TTC549 (cell line): ENCODE data around the gene FAM193B.

ENCODE experiments used
- FAIRE-seq: peaks from 2 replicates; lab custom pipeline; 2012; peaks lifted over from hg19 to GRCh38; lab: Jason Lieb, UNC

FAM193B gene

GRCh38 chr5:177484902-177485549 is 69.3 kb downstream of the FAM193B start:
- no peak for FAIRE-seq

GRCh38 chr5:177483994-177484901 is 70.1 kb downstream of the FAM193B start:
- FAIRE-seq = no peak

DNA sequence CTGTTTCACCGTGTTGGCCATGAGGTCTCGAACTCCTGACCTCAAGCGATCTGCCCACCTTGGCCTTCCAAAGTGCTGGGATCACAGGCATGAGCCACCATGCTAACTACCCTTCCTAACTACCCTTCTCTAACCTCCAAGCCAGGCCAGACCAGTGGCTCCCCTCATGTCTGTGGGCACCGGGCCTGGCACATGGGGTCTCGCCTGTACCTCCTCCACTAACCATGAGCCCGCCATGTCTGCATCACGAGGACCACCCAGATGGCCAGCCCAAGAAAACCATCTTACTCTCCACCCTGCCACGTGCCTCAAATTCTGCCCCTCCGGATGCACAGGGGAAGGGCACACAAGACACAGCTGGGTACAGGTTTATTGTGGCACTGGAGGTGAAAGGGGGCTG is 71.3 kb downstream of the FAM193B start:
- FAIRE-seq = no peak

GRCh38 chr5:177482359-177482795 is 72.0 kb downstream of the FAM193B start:
- FAIRE-seq = no peak

GRCh38 chr5:177479774-177480173 is 74.6 kb downstream of the FAM193B start:
- no peak for FAIRE-seq

DNA sequence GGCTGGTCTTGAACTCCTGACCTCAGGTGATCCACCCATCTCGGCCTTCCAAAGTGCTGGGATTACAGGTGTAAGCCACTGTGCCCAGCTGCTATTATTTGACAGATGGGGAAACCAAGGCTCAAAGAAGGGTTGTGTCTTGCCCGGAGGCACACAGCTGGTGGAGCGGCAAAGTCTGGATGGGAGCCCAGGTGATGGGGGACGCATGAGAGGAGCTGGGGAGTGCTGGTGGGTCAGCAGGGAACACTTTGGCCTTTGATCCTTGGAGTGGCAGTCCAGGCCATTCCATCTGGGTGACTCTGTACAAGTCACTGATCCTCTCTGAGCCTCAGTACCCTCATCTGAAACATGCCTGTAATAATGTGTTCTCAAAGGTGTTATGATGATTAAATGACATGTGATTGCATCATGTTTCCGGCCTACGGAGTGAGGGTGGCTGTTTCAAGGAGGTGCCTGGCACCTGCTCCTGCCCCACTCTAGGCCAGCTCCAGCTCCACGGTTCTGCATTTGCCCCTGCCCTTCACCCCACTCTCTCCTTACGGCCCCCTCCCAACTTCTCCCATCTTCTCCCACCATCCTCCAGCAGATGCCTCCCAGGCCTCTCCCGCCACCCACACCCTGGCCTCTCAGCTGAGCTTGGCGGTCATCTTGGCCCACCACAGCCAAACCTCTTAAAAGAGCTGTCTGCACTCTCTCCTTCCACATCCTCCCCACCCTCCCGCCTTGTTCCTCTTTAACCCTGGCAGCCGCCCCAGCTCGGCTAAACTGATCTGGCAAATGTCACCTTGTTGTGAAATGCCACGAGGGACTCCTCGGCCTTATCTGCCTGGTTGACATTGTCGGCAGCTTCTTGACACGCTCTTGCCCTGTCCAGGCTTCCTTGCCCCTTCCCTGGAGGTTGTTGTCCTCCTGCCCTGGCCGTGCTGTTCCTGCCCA is 75.4 kb downstream of the FAM193B start:
- FAIRE-seq = no peak

GRCh38 chr5:177477701-177478477 is 76.5 kb downstream of the FAM193B start:
- FAIRE-seq = no peak

- FAIRE-seq = no peak
Measured at GRCh38 chr5:177476531-177477233, 77.7 kb downstream of the FAM193B start.

DNA sequence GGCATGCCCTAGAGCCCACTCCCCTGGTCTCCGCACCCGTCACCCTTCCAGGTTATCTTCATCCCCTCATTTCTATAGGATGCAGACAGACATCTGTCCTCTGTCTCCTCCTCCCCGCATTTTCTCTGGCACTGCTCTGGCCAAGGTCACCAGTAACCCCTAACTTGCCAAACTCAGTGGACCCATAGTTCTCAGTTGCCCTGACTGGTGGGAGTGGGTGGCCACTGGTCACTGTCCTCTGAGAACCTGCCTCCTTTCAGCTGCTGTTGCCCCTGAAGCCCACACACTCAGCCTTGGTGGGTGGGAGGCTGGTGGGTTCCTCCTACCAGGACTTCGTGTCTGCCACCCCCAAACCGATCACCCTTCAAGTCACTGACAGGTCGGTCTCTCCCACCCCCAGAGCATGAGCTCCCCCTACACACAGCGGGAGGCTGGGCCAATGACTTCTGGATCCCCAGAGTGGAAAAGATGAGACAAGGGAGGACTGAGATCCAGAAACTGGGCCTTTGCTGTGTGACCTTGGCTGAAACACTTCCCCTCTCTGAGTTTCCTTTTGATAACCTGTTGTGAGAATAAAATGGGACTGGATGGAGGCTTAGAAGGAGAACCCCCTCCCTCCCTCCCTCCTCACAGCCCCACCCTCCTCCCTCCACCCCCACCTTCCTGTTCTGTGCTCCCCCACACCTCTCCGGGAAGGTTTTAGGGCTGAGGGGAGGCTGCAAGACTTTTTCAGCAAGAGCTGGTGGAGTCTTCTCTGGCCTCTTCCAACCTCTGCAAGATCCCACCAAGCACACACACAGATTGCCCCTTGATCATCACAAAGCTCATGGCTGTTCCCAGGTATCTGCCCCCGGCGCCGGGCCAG is 78.6 kb downstream of the FAM193B start:
- FAIRE-seq = no peak

GRCh38 chr5:177474846-177475562 is 79.4 kb downstream of the FAM193B start:
- FAIRE-seq = no peak

DNA sequence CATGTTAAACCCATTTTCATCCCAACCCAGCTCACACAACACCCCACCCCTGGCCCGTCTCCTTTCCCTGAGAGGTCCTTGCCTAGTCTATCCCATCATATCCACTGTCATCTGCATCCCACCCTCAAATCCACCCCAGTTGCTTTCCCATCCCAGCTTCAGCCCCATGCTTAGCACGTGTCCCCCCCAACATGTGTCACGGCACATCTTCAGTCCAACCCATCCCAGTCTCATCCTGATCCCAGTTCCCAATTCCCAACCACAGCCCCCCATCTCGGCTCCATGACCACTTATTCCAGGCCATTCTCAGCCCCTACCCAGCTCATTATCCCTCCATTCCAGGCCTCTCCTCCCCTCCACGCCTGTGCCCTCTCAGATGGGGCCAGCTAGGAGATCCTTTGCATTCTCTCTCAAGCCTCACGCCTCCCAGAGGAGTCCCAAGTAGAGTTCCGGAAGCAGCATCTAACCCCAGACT is 80.3 kb downstream of the FAM193B start:
- no peak for FAIRE-seq

GRCh38 chr5:177473443-177474001 is 80.8 kb downstream of the FAM193B start, which contains the start of gene DBN1:
DBN1 (minus strand) TSS chr5:177473634; CDS start chr5:177473521, 113 bp downstream.
- no peak for FAIRE-seq

DNA sequence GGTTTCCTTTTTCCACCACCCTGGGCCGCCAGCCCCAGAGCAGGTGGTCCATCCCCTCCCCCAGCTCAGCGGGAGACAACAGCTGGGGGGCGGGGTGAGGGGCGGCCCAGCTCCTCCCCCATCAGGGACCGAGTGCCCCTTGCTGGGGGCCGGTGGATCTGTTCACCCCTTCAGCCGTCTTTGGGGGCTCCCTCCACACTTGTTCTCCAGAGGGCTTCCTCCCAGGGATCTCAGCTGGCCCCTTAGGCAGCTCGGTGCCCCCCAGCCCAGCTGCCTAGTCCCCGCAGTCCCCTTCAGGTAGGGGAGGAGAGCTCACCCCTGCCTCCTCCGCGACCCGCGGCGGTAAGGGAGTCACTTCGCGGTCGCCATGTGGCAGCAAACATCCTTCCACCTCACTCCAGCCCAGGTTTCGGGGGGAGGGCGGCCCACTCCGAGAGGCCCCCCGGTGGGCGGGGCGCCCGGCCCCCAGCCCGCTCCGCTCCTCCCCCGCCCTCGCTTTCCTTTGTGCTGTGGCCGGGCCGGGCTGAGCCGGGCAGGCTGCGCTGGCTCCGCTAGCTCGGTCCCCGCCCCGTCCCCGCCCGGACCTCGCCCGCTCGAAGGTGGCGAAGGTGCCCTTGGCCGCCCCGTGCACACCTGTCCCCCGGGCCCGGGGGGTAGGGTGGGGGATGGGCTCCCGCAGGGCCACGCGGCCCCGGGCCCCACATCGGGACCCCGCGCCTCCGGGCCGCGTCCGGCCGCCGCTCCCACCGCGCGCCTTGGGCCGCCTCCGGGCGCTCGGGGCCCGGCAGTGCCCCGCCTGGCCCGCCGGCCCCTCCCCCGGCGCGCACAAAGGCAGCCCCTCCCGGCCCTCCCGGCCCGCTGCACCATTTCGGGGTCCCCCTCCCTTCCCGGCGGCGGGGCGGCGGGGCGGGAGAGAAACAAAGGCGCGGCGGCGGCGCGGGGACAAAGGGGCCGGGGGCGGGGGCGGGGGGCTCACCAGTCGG is 81.6 kb downstream of the FAM193B start:
- FAIRE-seq = no peak

- FAIRE-seq = no peak
Measured at GRCh38 chr5:177471610-177472356, 82.6 kb downstream of the FAM193B start.

DNA sequence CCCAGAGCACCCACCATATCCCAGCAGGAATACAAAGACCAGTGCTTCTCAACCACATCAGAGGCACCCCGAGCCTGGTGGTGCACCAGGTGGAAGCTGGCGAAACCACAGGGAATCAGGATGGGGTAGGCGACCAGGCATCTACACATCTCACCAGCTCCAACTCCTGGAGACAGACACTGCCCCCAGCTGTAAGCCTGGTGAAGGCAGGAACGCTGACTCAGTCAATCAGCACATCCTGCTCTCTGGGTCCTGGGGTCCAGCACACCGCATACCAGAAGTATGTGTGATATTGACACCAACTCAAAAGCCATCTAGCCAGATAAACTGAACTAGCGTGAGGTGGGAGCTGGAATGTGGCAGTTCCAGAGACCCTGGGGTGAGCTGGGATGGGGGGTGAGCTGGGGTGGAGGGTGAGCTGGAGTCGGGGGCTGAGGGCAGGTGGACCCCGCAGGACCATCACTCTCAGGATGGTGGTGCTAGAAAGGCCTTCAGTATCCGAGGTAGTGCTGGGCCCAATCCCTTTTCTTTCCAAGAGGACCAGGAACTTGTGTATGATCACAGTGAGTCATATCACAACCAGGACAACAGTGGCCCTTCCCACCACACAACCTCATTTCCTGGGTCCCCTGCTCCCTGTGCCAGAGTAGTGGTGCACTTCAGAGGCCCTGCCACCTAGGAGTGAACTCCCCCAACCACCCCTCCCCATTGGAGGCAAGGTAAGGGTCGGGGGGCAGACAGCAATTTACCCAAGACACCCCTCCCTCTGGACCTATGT is 83.4 kb downstream of the FAM193B start:
- FAIRE-seq = no peak
